ENCODE measurements around the gene PNKP.

The PNKP gene

GRCh38 chr19:49857061-49857837 lies 10.1 kb downstream of the PNKP start:
- DNase-seq = peak; percentile 1

GRCh38 chr19:49856574-49857021 lies 10.8 kb downstream of the PNKP start:
- peak; percentile 1 for DNase-seq

- peak; percentile 4 for DNase-seq
Observed at GRCh38 chr19:49855676-49856573, 11.5 kb downstream of the PNKP start.

- peak; percentile 2 for DNase-seq
Observed at GRCh38 chr19:49855277-49855675, 12.1 kb downstream of the PNKP start.

GRCh38 chr19:49854378-49855263 lies 12.8 kb downstream of the PNKP start:
- peak; percentile 2 for DNase-seq

GRCh38 chr19:49853852-49854377 lies 13.5 kb downstream of the PNKP start:
- DNase-seq = peak; percentile 0

GRCh38 chr19:49852631-49853126 lies 14.7 kb downstream of the PNKP start:
- peak; percentile 0 for DNase-seq

- peak; percentile 55 for DNase-seq
Observed at GRCh38 chr19:49851456-49852259, 15.7 kb downstream of the PNKP start.

GRCh38 chr19:49850487-49851342 lies 16.7 kb downstream of the PNKP start, which contains the start of gene PTOV1:
Gene PTOV1, plus strand, starts transcription at chr19:49851159.
- DNase-seq = peak; percentile 91

GRCh38 chr19:49850221-49850486 lies 17.2 kb downstream of the PNKP start:
- no peak for DNase-seq

GRCh38 chr19:49849433-49850220 lies 17.7 kb downstream of the PNKP start:
- DNase-seq = peak; percentile 1

- peak; percentile 1 for DNase-seq
Observed at GRCh38 chr19:49848938-49849337, 18.4 kb downstream of the PNKP start.

- DNase-seq = peak; percentile 29
Observed at GRCh38 chr19:49847731-49848696, 19.4 kb downstream of the PNKP start.

GRCh38 chr19:49846408-49846807 lies 21.0 kb downstream of the PNKP start:
- no peak for DNase-seq

- no peak for DNase-seq
Observed at GRCh38 chr19:49845414-49845813, 22.0 kb downstream of the PNKP start.

GRCh38 chr19:49844138-49845095 lies 23.0 kb downstream of the PNKP start:
- no peak for DNase-seq

GRCh38 chr19:49843265-49843664 lies 24.1 kb downstream of the PNKP start:
- no peak for DNase-seq

All from CD4-positive, alpha-beta T cell treated with Interleukin-6 for 4 hours (primary cell).